Astrocyte of the spinal cord (primary cell): ENCODE measurements around the gene ACKR3.

Source experiments
- DNase-seq: peaks from one replicate; pipeline ENCODE4 v3.0.0; 2011; ENCODE audit warnings: low read depth, low spot score
- H3K4me3 ChIP-seq: 2 replicates; pipeline ENCODE4 v1.5.1; 2011; ENCODE audit warnings: low read depth, mild to moderate bottlenecking, low read length, moderate library complexity
- CTCF ChIP-seq: IDR thresholded peaks from 2 replicates; pipeline ENCODE4 v1.5.1; 2012; ENCODE audit warnings: low read depth, mild to moderate bottlenecking, low read length, inconsistent platforms
- in situ Hi-C: cut with HindIII; loops from 2 replicates; pipeline ENCODE4 v1.10.0; 2017; ENCODE audit warnings: low sequenced_read_pairs

The ACKR3 gene

GRCh38 chr2:236616624-236617023 is 47.0 kb downstream of the ACKR3 start:
- no peak for DNase-seq
- in situ Hi-C loops: no loop called here
- H3K4me3 ChIP-seq: no peak overlapping the region
- TF ChIP-seq CTCF: no peak

- no peak for TF ChIP-seq CTCF
- in situ Hi-C loops: no loop called here
- no peak overlapping the region for H3K4me3 ChIP-seq
- DNase-seq: no peak
These were observed 47.7 kb downstream of the ACKR3 start for GRCh38 chr2:236617221-236617737.

GRCh38 chr2:236617796-236618195 is 48.2 kb downstream of the ACKR3 start:
- no peak for TF ChIP-seq CTCF
- H3K4me3 ChIP-seq: no peak overlapping the region
- in situ Hi-C loops: no loop called here
- no peak for DNase-seq

GRCh38 chr2:236618370-236618769 is 48.7 kb downstream of the ACKR3 start:
- TF ChIP-seq CTCF: no peak
- in situ Hi-C loops: no loop called here
- DNase-seq: no peak
- H3K4me3 ChIP-seq: no peak overlapping the region

GRCh38 chr2:236619910-236620612 is 50.4 kb downstream of the ACKR3 start:
- in situ Hi-C loops: no loop called here
- no peak overlapping the region for H3K4me3 ChIP-seq
- no peak for DNase-seq
- no peak for TF ChIP-seq CTCF

- no peak overlapping the region for H3K4me3 ChIP-seq
- TF ChIP-seq CTCF: no peak
- no peak for DNase-seq
- in situ Hi-C loops: no loop called here
These were observed 52.2 kb downstream of the ACKR3 start for GRCh38 chr2:236621786-236622185.
